Thoracic aorta (tissue), 2 donors: ENCODE data around the gene DUSP21. TPM values are rescaled to one million over a fixed set of nuclear protein-coding genes. Genes with fewer than 3 reads are reported as not detected.
A peak's percentile ranks its signal among the peaks of the same experiment; 100 is the strongest.
"Not testable (repeated sequence)": the region's sequence is repeated elsewhere in the genome, so short reads cannot be mapped to it uniquely, and the experiment has no call there.

Experiments used
- ATAC-seq: fragments of 150-250 bp; one replicate; pipeline ENCODE4 v1.8.0; 2017; ENCODE audit warnings: low read depth; ENCODE audit not compliant: insufficient number of reproducible peaks, low FRiP score
- DNase-seq: peaks from one replicate; pipeline ENCODE4 v3.0.0-alpha.2; 2020; ENCODE audit warnings: low spot score
- H3K27ac ChIP-seq, 2 donors: fragments of 200-600 bp; sonication (generic); 1 replicate in 1 of 2; 2 replicates in 1 of 2; pipeline ENCODE4 v1.5.1; 2016; ENCODE audit warnings: mild to moderate bottlenecking in 2 of 2, moderate library complexity in 2 of 2
- H3K27me3 ChIP-seq: fragments of 200-600 bp; sonication (generic); replicated peaks from 2 replicates; pipeline ENCODE4 v1.6.0; 2016; ENCODE audit warnings: mild to moderate bottlenecking; ENCODE audit not compliant: insufficient read depth
- H3K36me3 ChIP-seq: fragments of 200-600 bp; sonication (generic); one replicate; pipeline ENCODE4 v1.5.1; 2016
- H3K4me1 ChIP-seq, 2 donors: fragments of 200-600 bp; sonication (generic); 1 replicate in 1 of 2; 2 replicates in 1 of 2; pipeline versions ENCODE4 v1.5.1 to v1.6.0; 2016; ENCODE audit warnings: low read depth in 2 of 2, mild to moderate bottlenecking in 1 of 2; ENCODE audit not compliant: control insufficient read depth in 1 of 2
- H3K4me3 ChIP-seq: fragments of 200-600 bp; sonication (generic); 2 replicates; pipeline ENCODE4 v1.5.1; 2016; ENCODE audit warnings: mild to moderate bottlenecking
- H3K9me3 ChIP-seq: fragments of 200-600 bp; sonication (generic); 2 replicates; pipeline ENCODE4 v1.5.1; 2016
- total RNA-seq, 2 donors: library from RNA; depleted of rRNA; stranded (reverse); fragments of >200 nt; gene quantifications; one replicate each; pipeline versions ENCODE4 v1.1.0 to v1.2.3, GENCODE V29; 2016
- TF ChIP-seq, protein P1 (sequence below): fragments of 200-600 bp; sonication (generic); IDR thresholded peaks from one replicate; pipeline ENCODE4 v1.5.1; 2019; ENCODE audit warnings: antibody characterized with exemption

The DUSP21 gene
- total RNA-seq, 2 donors from 2014 or later, result not detected

DNA sequence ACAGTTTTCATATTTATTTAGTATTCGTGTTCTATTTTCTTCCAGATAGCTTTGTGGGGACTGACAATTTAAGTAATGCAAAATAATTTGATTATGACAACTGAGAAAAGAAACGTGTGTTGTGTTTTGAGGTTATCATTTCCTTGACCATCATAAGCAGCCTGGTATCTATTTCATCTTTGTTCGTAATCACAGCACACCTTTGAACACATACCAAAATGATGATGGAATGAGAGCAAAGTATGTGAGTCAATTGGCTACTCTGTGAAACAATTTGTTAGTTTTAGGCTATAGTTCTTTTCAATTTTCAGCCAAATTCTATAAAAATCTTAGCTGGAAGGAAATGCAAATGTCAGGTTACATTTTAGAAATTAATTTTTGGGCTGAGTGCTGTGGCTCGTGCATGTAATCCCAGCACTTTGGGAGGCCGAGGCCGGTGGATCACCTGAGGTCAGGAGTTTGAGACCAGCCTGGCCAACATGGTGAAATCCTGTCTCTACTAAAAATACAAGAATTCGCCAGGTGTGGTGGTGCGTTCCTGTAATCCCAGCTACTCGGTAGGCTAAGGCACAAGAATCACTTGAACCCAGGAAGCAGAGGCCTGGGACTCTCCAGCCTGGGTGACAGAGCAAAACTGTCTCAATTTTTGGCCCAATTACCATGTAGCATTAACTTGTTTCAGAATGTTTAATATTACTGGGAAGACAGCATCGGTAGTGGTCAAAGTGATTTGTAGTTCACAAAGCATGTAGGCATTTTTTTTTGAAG, 1.1 kb upstream of the DUSP21 start:
- TF ChIP-seq, protein P1, sequence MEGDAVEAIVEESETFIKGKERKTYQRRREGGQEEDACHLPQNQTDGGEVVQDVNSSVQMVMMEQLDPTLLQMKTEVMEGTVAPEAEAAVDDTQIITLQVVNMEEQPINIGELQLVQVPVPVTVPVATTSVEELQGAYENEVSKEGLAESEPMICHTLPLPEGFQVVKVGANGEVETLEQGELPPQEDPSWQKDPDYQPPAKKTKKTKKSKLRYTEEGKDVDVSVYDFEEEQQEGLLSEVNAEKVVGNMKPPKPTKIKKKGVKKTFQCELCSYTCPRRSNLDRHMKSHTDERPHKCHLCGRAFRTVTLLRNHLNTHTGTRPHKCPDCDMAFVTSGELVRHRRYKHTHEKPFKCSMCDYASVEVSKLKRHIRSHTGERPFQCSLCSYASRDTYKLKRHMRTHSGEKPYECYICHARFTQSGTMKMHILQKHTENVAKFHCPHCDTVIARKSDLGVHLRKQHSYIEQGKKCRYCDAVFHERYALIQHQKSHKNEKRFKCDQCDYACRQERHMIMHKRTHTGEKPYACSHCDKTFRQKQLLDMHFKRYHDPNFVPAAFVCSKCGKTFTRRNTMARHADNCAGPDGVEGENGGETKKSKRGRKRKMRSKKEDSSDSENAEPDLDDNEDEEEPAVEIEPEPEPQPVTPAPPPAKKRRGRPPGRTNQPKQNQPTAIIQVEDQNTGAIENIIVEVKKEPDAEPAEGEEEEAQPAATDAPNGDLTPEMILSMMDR, result no peak
- H3K9me3 ChIP-seq, result no peaks in the 10 kb centered on the region
- no peak for ATAC-seq

DNA sequence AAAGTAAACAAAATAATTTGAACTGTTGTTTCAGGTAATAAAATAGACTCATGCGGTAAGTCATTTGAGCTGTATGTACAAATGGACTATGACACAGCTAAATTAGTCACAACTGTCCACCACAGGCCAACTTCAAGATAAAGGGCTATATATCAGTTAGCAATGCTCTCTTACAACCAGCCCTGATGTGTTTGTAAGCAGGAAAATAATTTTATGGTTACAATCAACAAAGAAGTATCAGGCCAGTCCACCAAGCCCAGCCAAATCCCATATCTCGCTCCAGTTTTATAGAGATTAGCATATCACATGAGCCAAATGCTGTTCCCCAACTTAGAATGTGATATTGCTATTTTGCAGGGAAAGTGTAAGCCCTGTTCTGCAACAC, 511 bp upstream of the DUSP21 start:
- TF ChIP-seq, protein P1, result no peak

More for the DNA sequence above, 1.1 kb upstream of the DUSP21 start:
- Histone ChIP-seq H3K4me1 (no peaks in the 10 kb centered on the region), H3K27me3 (no peaks in the 10 kb centered on the region), H3K4me3 (no peak overlapping the region), H3K36me3 (no peaks in the 10 kb centered on the region), H3K27ac (no peak overlapping the region)
- no peak for DNase-seq

DNA sequence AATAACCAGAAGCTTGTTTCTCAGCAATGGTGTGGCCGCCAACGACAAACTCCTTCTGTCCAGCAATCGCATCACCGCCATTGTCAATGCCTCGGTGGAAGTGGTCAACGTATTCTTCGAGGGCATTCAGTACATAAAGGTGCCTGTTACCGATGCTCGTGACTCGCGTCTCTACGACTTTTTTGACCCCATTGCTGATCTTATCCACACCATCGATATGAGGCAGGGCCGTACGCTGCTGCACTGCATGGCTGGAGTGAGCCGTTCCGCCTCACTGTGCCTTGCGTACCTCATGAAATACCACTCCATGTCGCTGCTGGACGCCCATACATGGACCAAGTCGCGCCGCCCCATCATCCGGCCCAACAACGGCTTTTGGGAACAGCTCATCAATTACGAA, 383 bp downstream of the DUSP21 start:
- H3K9me3 ChIP-seq, result no peaks in the 10 kb centered on the region
- no peaks in the 10 kb centered on the region for H3K36me3 ChIP-seq
- no peaks in the 10 kb centered on the region for H3K27me3 ChIP-seq
- no peak overlapping the region for H3K27ac ChIP-seq
- TF ChIP-seq, protein P1, result no peak
- H3K4me3 ChIP-seq, result no peak overlapping the region
- no peak for DNase-seq
- no peak for ATAC-seq
- H3K4me1 ChIP-seq, result no peaks in the 10 kb centered on the region

More for the DNA sequence above, 511 bp upstream of the DUSP21 start:
- Histone ChIP-seq H3K27ac (no peak overlapping the region), H3K36me3 (no peaks in the 10 kb centered on the region), H3K27me3 (no peaks in the 10 kb centered on the region), H3K4me3 (no peak overlapping the region), H3K4me1 (no peaks in the 10 kb centered on the region), H3K9me3 (no peaks in the 10 kb centered on the region)
- no peak for DNase-seq
- ATAC-seq, result no peak

DNA sequence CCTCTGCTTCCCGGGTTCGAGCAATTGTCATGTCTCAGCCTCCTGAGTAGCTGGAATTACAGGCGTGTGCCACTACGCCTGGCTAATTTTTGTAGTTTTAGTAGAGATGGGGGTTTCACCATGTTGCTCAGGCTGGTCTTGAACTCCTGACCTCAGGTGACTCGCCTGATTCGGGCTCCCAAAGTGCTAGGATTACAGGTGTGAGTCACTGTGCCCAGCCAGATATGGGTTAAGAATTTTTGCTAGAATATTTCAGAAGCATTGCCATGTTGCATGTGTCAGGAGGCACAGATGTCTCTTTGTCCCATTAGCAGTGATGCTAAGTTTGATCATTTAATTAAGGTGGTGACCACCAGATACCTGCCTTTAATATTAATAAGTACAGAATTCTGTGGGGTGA, 7.1 kb downstream of the DUSP21 start:
- not testable (repeated sequence) for H3K36me3 ChIP-seq, ATAC-seq, H3K9me3 ChIP-seq, H3K4me1 ChIP-seq, H3K27ac ChIP-seq, H3K27me3 ChIP-seq, DNase-seq, H3K4me3 ChIP-seq

DNA sequence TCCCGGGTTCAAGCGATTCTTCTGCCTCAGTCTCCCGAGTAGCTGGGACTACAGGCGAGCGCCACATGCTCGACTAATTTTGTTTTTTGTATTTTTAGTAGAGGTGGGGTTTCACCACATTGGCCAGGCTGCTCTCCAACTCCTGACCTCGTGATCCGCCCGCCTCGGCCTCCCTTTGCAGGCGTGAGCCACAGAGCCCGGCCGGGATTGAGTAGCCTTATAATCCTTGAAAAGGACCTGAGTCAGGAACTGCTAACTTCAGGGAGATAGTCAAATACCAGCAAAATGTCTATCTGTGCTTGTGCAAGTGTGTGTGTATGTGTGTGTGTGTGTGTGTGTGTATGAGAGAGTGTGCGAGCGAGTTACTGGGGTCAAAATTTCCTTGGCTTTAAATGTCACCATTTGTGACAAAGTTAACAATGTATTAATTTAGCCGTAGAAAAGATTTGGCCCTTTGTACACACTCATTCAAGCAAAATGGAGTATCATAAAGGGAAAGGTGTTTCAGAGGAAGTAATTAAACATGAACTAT, 27.4 kb downstream of the DUSP21 start:
- Histone ChIP-seq H3K36me3 (no peaks in the 10 kb centered on the region), H3K9me3 (no peaks in the 10 kb centered on the region), H3K4me1 (no peaks in the 10 kb centered on the region), H3K4me3 (peak overlapping the region; percentile 91), H3K27ac (no peak overlapping the region), H3K27me3 (no peaks in the 10 kb centered on the region)
- no peak for ATAC-seq
- TF ChIP-seq, protein P1, result no peak
- no peak for DNase-seq
